Measurements from ENCODE around the gene FARSA.
A peak's percentile ranks its signal among the peaks of the same experiment; 100 is the strongest.
"Not testable (repeated sequence)": the region's sequence is repeated elsewhere in the genome, so short reads cannot be mapped to it uniquely, and the experiment has no call there.

FARSA gene

GRCh38 chr19:12937093-12937926 lies 3.8 kb upstream of the FARSA start:
- no peak for DNase-seq

DNA sequence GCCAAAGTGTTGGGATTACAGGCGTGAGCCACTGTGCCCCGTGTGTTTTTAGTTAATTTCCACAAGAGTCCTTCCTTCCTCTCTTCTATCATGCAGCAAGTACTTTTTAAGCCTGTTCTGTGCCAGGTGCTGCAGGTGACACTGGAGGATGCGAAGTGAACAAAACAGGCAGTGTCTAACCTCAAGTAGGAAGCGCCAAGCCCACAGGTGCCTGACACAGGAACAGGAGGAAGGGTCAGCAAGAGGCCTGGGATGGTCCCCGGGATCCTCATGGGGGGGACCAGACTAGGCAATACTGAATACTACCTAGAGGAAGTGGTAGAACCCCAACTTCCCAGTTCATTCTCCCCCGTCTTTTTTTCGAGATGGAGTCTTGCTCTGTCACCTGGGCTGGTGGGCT lies 3.1 kb upstream of the FARSA start:
- DNase-seq: no peak

GRCh38 chr19:12935071-12935470 lies 1.6 kb upstream of the FARSA start:
- no peak for DNase-seq

GRCh38 chr19:12932392-12933286 lies 872 bp downstream of the FARSA start:
- DNase-seq: no peak

GRCh38 chr19:12930002-12930645 lies 3.4 kb downstream of the FARSA start:
- no peak for DNase-seq

GRCh38 chr19:12924621-12925310 lies 8.7 kb downstream of the FARSA start:
- no peak for DNase-seq

DNA sequence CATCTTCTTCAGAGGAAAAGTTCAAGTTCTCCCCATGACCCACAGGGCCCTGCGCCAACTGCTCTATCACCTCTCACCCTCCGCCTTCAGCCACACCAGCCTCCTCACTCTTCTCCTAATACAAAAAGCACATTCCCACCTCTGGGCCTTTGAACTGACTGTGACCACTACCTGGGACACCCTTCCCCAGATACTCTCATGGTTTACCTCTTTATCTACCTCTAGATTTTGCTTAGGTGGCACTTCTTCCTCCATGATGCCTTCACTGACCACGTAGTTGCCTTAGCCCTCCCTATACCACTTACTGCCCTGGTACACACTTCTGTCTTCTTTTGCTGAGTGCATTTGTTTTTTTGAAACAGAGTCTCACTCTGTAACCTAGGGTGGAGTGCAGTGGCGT lies 10.6 kb downstream of the FARSA start:
- DNase-seq: no peak

DNA sequence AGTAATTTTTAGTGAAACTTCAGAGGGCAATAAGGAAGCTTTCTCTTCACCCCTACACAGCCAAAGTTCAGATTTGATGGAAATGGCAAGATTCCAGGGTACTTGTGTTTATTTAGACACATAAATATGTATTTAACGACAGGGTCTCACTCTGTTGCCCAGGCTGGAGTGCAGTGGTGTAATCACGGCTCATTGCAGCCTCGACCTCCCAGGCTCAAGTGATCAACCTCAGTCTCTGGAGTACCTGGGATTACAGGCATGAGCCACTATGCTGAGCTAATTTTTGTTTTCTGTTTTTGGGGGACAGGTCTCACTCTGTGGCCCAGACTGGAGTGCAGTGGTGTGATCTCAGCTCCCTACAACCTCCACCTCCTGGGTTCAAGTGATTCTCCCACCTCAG lies 12.5 kb downstream of the FARSA start:
- no peak for DNase-seq

GRCh38 chr19:12918253-12918652 lies 15.3 kb downstream of the FARSA start:
- DNase-seq: no peak

DNA sequence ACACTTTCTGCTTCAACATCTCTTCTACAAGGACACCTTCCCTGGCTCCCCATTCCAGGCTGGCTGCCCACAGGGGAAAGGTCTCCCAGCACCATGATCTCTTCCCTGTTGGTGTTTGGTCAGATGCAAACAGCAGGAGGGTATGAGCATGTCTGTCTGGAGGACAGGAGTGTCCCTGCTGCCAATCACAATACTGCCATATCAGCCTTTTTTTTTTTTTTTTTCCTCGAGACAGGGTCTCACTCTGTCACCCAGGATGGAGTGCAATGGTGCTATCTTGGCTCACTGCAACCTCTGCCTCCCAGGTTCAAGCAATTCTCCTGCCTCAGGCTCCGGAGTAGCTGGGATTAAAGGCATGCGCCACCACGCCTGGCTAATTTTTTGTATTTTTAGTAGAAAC lies 17.7 kb downstream of the FARSA start:
- DNase-seq: not testable (repeated sequence)

DNA sequence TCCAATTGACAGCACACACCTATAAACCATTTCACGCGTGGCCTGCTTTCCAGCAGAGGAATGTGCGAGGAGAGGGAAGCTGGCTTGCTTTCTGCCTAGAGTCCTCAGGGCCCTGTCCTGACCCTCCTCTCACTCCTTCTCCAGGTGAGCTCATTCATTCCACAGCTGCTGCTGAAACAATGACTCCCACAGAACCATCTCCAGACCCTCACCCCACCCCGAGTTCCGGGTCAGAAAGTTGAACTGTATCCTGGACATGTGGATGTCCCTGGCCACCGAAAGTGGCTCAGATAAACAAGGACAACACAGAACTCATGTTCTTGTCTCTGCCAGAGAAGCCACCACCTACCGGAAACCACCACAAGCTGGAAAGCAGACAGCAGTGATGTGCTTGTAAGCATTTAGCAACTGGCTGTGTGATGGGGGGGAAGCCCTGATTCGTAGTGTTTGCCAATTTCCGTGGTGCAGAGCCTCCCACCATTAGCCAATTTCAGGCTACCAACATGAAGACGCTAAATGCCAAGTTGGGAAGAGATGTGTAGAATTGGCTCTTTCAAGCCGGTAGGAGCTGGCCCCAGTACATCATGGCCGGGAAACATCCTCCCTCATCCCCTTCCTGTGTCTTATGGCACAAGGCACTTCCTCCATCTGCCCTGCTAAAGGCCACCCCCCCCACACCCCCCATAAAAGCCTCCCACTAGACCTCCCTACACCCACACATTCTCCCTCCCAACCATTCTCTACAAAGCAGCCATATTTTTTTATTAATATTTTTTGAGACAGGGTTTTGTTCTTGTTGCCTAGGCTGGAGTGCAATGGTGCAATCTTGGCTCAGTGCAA lies 19.4 kb downstream of the FARSA start:
- DNase-seq: no peak

- no peak for DNase-seq
These were observed 20.4 kb downstream of the FARSA start for GRCh38 chr19:12913011-12913561.

DNA sequence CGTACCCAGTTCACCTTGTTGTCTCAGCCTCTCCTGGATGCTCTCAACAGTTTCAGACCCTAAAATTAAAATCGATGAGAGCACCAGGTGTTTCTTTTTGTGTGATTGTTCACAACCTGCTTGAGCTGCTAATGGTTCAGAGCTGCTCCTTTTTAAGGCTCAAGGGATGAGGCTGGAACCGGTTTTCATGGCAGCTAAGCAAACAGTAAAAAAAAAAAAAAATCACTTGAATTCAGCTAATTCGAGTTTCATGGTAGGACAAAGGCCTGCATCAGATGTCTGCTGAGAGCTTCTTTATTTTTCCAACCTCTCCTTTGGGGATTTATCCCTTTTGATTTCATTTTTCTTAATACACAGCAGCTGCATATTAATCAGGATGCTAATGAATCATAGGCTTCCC lies 20.9 kb downstream of the FARSA start:
- DNase-seq: no peak

- DNase-seq: no peak
These were observed 26.3 kb downstream of the FARSA start for GRCh38 chr19:12907166-12907565.

DNA sequence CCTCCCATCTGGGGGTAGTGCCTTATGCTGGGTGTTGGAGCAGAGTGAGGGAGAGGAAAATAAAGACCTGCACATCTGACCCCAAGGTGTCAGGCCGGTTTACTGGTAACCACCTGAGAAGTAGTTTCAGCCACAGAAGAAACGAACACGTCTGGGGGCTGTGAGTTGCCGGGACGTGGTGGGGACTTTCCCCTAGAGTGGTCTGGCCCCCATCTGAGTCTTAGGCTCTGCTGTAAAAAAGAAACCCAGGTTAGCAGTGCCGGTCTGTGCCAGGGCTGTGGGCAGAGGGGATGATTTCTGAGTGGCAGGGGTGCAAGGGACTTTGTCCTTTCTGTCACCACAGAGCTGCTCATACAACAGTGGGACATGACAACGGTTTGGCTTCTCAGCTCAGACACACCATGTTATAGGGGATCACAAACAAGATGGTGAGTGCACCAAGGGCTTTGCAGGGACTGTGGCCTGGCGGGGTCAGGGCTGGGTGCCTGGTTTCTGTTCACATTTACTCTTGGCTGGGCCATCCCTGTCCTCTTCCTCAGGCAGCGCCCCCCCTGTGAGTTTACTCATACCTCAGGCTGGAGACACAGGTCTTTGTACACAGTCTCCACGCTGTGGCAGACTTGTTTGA lies 33.5 kb downstream of the FARSA start:
- no peak for DNase-seq

GRCh38 chr19:12896460-12896859 lies 37.1 kb downstream of the FARSA start:
- no peak for DNase-seq

DNA sequence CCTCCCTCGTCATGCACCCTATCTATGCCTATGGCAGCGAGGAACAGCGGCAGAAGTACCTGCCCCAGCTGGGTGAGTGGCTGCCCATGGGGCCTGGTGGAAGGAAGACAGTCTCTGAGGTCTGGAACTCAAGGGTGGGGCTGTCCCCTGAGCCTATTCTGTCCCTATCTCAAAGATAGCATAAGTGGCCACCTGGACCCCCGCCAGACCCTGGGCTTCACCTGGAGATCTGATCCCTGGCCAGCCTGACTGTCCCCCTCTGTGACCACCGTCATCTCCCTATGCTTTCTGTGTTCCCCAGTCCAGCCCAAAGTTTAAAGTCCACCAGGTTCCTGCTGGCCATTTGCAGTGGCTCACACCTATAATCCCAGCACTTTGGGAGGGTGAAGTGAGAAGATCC lies 39.9 kb downstream of the FARSA start:
- DNase-seq: no peak

- no peak for DNase-seq
These were observed 41.9 kb downstream of the FARSA start for GRCh38 chr19:12891553-12892021.

GRCh38 chr19:12890787-12891552 lies 42.5 kb downstream of the FARSA start, which contains the start of gene GCDH:
Gene GCDH, plus strand, starts transcription at chr19:12891160. Its CDS starts 145 bp downstream, at chr19:12891305.
- peak; percentile 100 for DNase-seq

GRCh38 chr19:12890299-12890786 lies 43.2 kb downstream of the FARSA start:
- DNase-seq: not testable (repeated sequence)

All from NCI-H226 (cell line).